Prostate gland (tissue), 2 donors: ENCODE data around the gene CYP46A1. TPM values are rescaled to one million over a fixed set of nuclear protein-coding genes. Genes with fewer than 3 reads are reported as not detected.

Source experiments
- DNase-seq: peaks from one replicate; pipeline ENCODE4 v3.0.0-alpha.2; 2019; ENCODE audit warnings: low spot score
- H3K27ac ChIP-seq, 2 donors: fragments of 200-600 bp; sonication (generic); 2 replicates each; pipeline ENCODE4 v1.5.1; 2017 to 2019
- H3K27me3 ChIP-seq: fragments of 200-600 bp; sonication (generic); replicated peaks from 2 replicates; pipeline ENCODE4 v1.5.1; 2019; ENCODE audit not compliant: insufficient read depth
- H3K36me3 ChIP-seq, 2 donors: fragments of 200-600 bp; sonication (generic); 1 replicate in 1 of 2; 2 replicates in 1 of 2; pipeline versions ENCODE4 v1.5.1 to v1.8.1; 2017 to 2019
- H3K4me1 ChIP-seq: fragments of 200-600 bp; sonication (generic); replicated peaks from 2 replicates; pipeline ENCODE4 v1.5.1; 2019
- H3K4me3 ChIP-seq, 2 donors: fragments of 200-600 bp; sonication (generic); 2 replicates each; pipeline ENCODE4 v1.5.1; 2017 to 2019
- H3K9me3 ChIP-seq: fragments of 200-600 bp; sonication (generic); 2 replicates; pipeline ENCODE4 v1.5.1; 2017
- CTCF ChIP-seq, 4 experiments: fragments of 200-600 bp in 2 of 4; fragments of 450-650 bp in 2 of 4; sonication (generic) in 2 of 4; IDR thresholded peaks; 1 replicate in 3 of 4; 2 replicates in 1 of 4; pipeline ENCODE4 v1.5.1; 2016 to 2019; ENCODE audit warnings: antibody characterized with exemption in 4 of 4, mild to moderate bottlenecking in 2 of 4, moderate library complexity in 2 of 4
- POLR2A ChIP-seq: fragments of 450-650 bp; IDR thresholded peaks from one replicate; pipeline ENCODE4 v1.6.1; 2016; ENCODE audit warnings: antibody characterized with exemption, mild to moderate bottlenecking
- POLR2AphosphoS5 ChIP-seq: sonication (generic); formaldehyde crosslinking; IDR thresholded peaks from one replicate; pipeline ENCODE4 v1.6.1; 2017; ENCODE audit warnings: antibody characterized with exemption
- WGBS: methylation state at CpG from one replicate; pipeline ENCODE4 v1.1.5; 2018; 5-methylcytosine and 5-hydroxymethylcytosine counted together
- intact Hi-C: fragments of 100-400 bp; cut with DNase I; formaldehyde crosslinking; loops from one replicate; pipeline ENCODE4 v1.14.2; 2022
- total RNA-seq, 2 donors: library from RNA; depleted of rRNA; stranded (reverse); fragments of >200 nt; gene quantifications; one replicate each; pipeline ENCODE4 v1.1.0, GENCODE V29; 2016

The CYP46A1 gene
- total RNA-seq, 2 donors from 2014 or later, result 0.46 to 6.5 TPM

GRCh38 chr14:99670361-99671234, 13.5 kb upstream of the CYP46A1 start:
- intact Hi-C loops, result no loop called here
- WGBS, result 88% methylated on average over 14 of the region's 14 CpGs
- no peak overlapping the region for H3K27ac ChIP-seq

GRCh38 chr14:99671235-99672224, 12.6 kb upstream of the CYP46A1 start:
- Histone ChIP-seq H3K9me3 (no peaks in the 10 kb centered on the region), H3K4me1 (no peaks in the 10 kb centered on the region), H3K4me3 (no peak overlapping the region), H3K27ac (no peak overlapping the region), H3K27me3 (no peaks in the 10 kb centered on the region), H3K36me3 (no peaks in the 10 kb centered on the region)
- no peak for DNase-seq
- WGBS, result 72% methylated on average over 20 of the region's 20 CpGs
- intact Hi-C loops, result no loop called here
- TF ChIP-seq POLR2A (no peak), POLR2AphosphoS5 (no peak), CTCF (IDR thresholded peaks at IDR 0.05) (no peak)

More at GRCh38 chr14:99670361-99671234, 13.5 kb upstream of the CYP46A1 start:
- Histone ChIP-seq H3K9me3 (no peaks in the 10 kb centered on the region), H3K36me3 (no peaks in the 10 kb centered on the region), H3K27me3 (no peaks in the 10 kb centered on the region), H3K4me1 (no peaks in the 10 kb centered on the region), H3K4me3 (no peak overlapping the region)
- TF ChIP-seq POLR2A, result no peak
- TF ChIP-seq CTCF (IDR thresholded peaks at IDR 0.05), result no peak
- no peak for TF ChIP-seq POLR2AphosphoS5
- no peak for DNase-seq

GRCh38 chr14:99672506-99673304, 11.4 kb upstream of the CYP46A1 start:
- Histone ChIP-seq H3K27me3 (no peaks in the 10 kb centered on the region), H3K4me1 (no peaks in the 10 kb centered on the region), H3K9me3 (no peaks in the 10 kb centered on the region), H3K36me3 (no peaks in the 10 kb centered on the region), H3K4me3 (no peak overlapping the region), H3K27ac (no peak overlapping the region)
- WGBS, result 74% methylated on average over 11 of the region's 11 CpGs
- no peak for TF ChIP-seq CTCF (IDR thresholded peaks at IDR 0.05)
- TF ChIP-seq POLR2A, result no peak
- no peak for TF ChIP-seq POLR2AphosphoS5
- intact Hi-C loops, result no loop called here
- no peak for DNase-seq

- intact Hi-C loops, result no loop called here
- DNase-seq, result no peak
- no peaks in the 10 kb centered on the region for H3K9me3 ChIP-seq
- no peak overlapping the region for H3K27ac ChIP-seq
- 73% methylated on average over 8 of the region's 8 CpGs for WGBS
- H3K36me3 ChIP-seq, result no peaks in the 10 kb centered on the region
- no peak for TF ChIP-seq POLR2A
- TF ChIP-seq CTCF (IDR thresholded peaks at IDR 0.05), result no peak
- no peak for TF ChIP-seq POLR2AphosphoS5
- no peak overlapping the region for H3K4me3 ChIP-seq
- no peaks in the 10 kb centered on the region for H3K4me1 ChIP-seq
- H3K27me3 ChIP-seq, result no peaks in the 10 kb centered on the region
Measured at GRCh38 chr14:99673305-99674063, 10.6 kb upstream of the CYP46A1 start.
